GM12878 (cell line): ENCODE results near the gene RPS6KA2. TPM values are rescaled to one million over a fixed set of nuclear protein-coding genes. Genes with fewer than 3 reads are reported as not detected.

Experiments
- ATF7 ChIP-seq: fragments of 450-650 bp; IDR thresholded peaks from 2 replicates; pipeline ENCODE4 v1.6.1; 2016; ENCODE audit warnings: low read depth, mild to moderate bottlenecking
- BHLHE40 ChIP-seq, 2 experiments: fragments of 450-650 bp in 1 of 2; IDR thresholded peaks; 2 replicates each; pipeline ENCODE4 v1.6.1; 2011 to 2017; ENCODE audit warnings: low read depth in 2 of 2, borderline replicate concordance in 1 of 2, improper control_type of control experiment in 1 of 2, low read length in 1 of 2, mild to moderate bottlenecking in 1 of 2
- BMI1 ChIP-seq: fragments of 450-650 bp; IDR thresholded peaks from 2 replicates; pipeline ENCODE4 v1.6.1; 2016; ENCODE audit warnings: mild to moderate bottlenecking, moderate library complexity, borderline replicate concordance
- BRCA1 ChIP-seq: IDR thresholded peaks from 2 replicates; pipeline ENCODE4 v1.6.1; 2011; ENCODE audit warnings: low read depth, low read length, improper control_type of control experiment
- CHD4 ChIP-seq: fragments of 200-600 bp; sonication (generic); IDR thresholded peaks from 2 replicates; pipeline ENCODE4 v1.6.1; 2016; ENCODE audit warnings: mild to moderate bottlenecking
- DPF2 ChIP-seq: fragments of 450-650 bp; IDR thresholded peaks from 2 replicates; pipeline ENCODE4 v1.6.1; 2017; ENCODE audit warnings: mild to moderate bottlenecking
- ESRRA ChIP-seq: IDR thresholded peaks from 2 replicates; pipeline ENCODE4 v1.6.1; 2012; ENCODE audit warnings: mild to moderate bottlenecking, low read length, improper control_type of control experiment
- FOXM1 ChIP-seq: IDR thresholded peaks from 2 replicates; pipeline ENCODE4 v1.6.1; 2012; ENCODE audit warnings: low read depth, mild to moderate bottlenecking, inconsistent platforms, low read length, moderate library complexity
- GATAD2B ChIP-seq: fragments of 450-650 bp; conservative IDR thresholded peaks from 2 replicates; pipeline ENCODE4 v1.6.1; 2017; ENCODE audit warnings: low read depth, mild to moderate bottlenecking, moderate library complexity
- HDAC2 ChIP-seq: fragments of 200-600 bp; sonication (generic); IDR thresholded peaks from 2 replicates; pipeline ENCODE4 v1.6.1; 2017
- HDAC6 ChIP-seq: fragments of 200-600 bp; sonication (generic); IDR thresholded peaks from one replicate; pipeline ENCODE4 v1.8.0; 2017; ENCODE audit warnings: antibody characterized with exemption; ENCODE audit not compliant: unreplicated experiment
- IKZF1 ChIP-seq: fragments of 450-650 bp; conservative IDR thresholded peaks from 2 replicates; pipeline ENCODE4 v1.6.1; 2017; ENCODE audit warnings: antibody characterized with exemption, mild to moderate bottlenecking
- IKZF2 ChIP-seq, 2 experiments: fragments of 450-650 bp; IDR thresholded peaks; 2 replicates each; pipeline ENCODE4 v1.6.1; 2017; ENCODE audit warnings: mild to moderate bottlenecking in 2 of 2, moderate library complexity in 2 of 2
- KDM1A ChIP-seq: fragments of 200-600 bp; sonication (generic); IDR thresholded peaks from 2 replicates; pipeline ENCODE4 v1.6.1; 2016; ENCODE audit warnings: borderline replicate concordance
- MXI1 ChIP-seq: fragments of 150-350 bp; IDR thresholded peaks from 2 replicates; pipeline ENCODE4 v1.6.1; 2011; ENCODE audit warnings: low read depth, mild to moderate bottlenecking, inconsistent platforms, low read length, improper control_type of control experiment
- MYB ChIP-seq: fragments of 150-350 bp; IDR thresholded peaks from 2 replicates; pipeline ENCODE4 v1.6.1; 2014; ENCODE audit warnings: mild to moderate bottlenecking, low read depth, low read length, borderline replicate concordance
- NBN ChIP-seq: fragments of 450-650 bp; IDR thresholded peaks from 2 replicates; pipeline ENCODE4 v1.6.1; 2016
- NR2C1 ChIP-seq: fragments of 450-650 bp; IDR thresholded peaks from 2 replicates; pipeline ENCODE4 v1.6.1; 2017; ENCODE audit warnings: antibody characterized with exemption, mild to moderate bottlenecking, moderate library complexity
- RAD51 ChIP-seq: fragments of 450-650 bp; IDR thresholded peaks from 2 replicates; pipeline ENCODE4 v1.6.1; 2016; ENCODE audit warnings: moderate library complexity, mild to moderate bottlenecking, inconsistent platforms
- RFX5 ChIP-seq: IDR thresholded peaks from 2 replicates; pipeline ENCODE4 v1.6.1; 2011; ENCODE audit warnings: low read depth, low read length, improper control_type of control experiment
- SIX5 ChIP-seq: IDR thresholded peaks from 2 replicates; pipeline ENCODE4 v1.6.1; 2011; ENCODE audit warnings: mild to moderate bottlenecking, low read depth, low read length, moderate library complexity; ENCODE audit not compliant: severe bottlenecking
- SMC3 ChIP-seq: IDR thresholded peaks from 2 replicates; pipeline ENCODE4 v1.6.1; 2011; ENCODE audit warnings: low read length, improper control_type of control experiment, borderline replicate concordance
- SP1 ChIP-seq: IDR thresholded peaks from one replicate; pipeline ENCODE4 v1.6.1; 2011; ENCODE audit warnings: low read depth, low read length
- SREBF1 ChIP-seq: IDR thresholded peaks from 2 replicates; pipeline ENCODE4 v1.6.1; 2012; ENCODE audit warnings: mild to moderate bottlenecking, low read length
- SREBF2 ChIP-seq: IDR thresholded peaks from 2 replicates; pipeline ENCODE4 v1.6.1; 2012; ENCODE audit warnings: mild to moderate bottlenecking, low read length
- TARDBP ChIP-seq: IDR thresholded peaks from 2 replicates; pipeline ENCODE4 v1.6.1; 2016; ENCODE audit warnings: borderline replicate concordance
- WRNIP1 ChIP-seq: IDR thresholded peaks from 2 replicates; pipeline ENCODE4 v1.6.1; 2011; ENCODE audit warnings: low read depth, low read length, improper control_type of control experiment, borderline replicate concordance
- ZNF622 ChIP-seq: fragments of 450-650 bp; IDR thresholded peaks from 2 replicates; pipeline ENCODE4 v1.6.1; 2017; ENCODE audit warnings: mild to moderate bottlenecking, inconsistent platforms
- polyA plus RNA-seq, 11 experiments: library from polyadenylated mRNA; depleted of rRNA in 4 of 11; unstranded in 6 of 11; stranded (reverse) in 5 of 11; fragments of >200 nt; fragmentation: Nextera tagmentation in 4 of 11; fragmentation: Illumina TruSeq in 1 of 11; extraction: Ambion mirVana in 4 of 11; extraction: Trizol in 1 of 11; gene quantifications; 1 replicate in 1 of 11; 2 replicates in 10 of 11; pipeline versions ENCODE4 v1.2.1 to v1.2.3, GENCODE V29; 2011 to 2016; ENCODE audit warnings: inconsistent platforms in 2 of 11, missing spikeins in 2 of 11, low read depth in 1 of 11
- total RNA-seq, 4 experiments: library from RNA; depleted of rRNA in 3 of 4; stranded (reverse); fragments of >200 nt in 3 of 4; fragmentation: Illumina TruSeq in 1 of 4; extraction: Trizol in 1 of 4; gene quantifications; 2 replicates each; pipeline versions ENCODE4 v1.2.1 to v1.2.3, GENCODE V29; 2013 to 2021
- TF ChIP-seq, protein P1 (sequence below): IDR thresholded peaks from 2 replicates; pipeline ENCODE4 v1.6.1; 2011; ENCODE audit warnings: low read depth, mild to moderate bottlenecking, low read length, moderate library complexity, borderline replicate concordance; ENCODE audit errors: extremely low read depth
- TF ChIP-seq, protein P2 (sequence below): IDR thresholded peaks from 2 replicates; pipeline ENCODE4 v1.6.1; 2012; ENCODE audit warnings: improper control_type of control experiment, low read depth, low read length; ENCODE audit not compliant: insufficient replicate concordance

The RPS6KA2 gene
- total and polyA plus RNA-seq, 10 of the 15 experiments (the other 5 are each of a cell fraction or from before 2014, with no cell fraction given) = 0.02 to 1.0 (median 0.22) TPM; not detected in 1

DNA sequence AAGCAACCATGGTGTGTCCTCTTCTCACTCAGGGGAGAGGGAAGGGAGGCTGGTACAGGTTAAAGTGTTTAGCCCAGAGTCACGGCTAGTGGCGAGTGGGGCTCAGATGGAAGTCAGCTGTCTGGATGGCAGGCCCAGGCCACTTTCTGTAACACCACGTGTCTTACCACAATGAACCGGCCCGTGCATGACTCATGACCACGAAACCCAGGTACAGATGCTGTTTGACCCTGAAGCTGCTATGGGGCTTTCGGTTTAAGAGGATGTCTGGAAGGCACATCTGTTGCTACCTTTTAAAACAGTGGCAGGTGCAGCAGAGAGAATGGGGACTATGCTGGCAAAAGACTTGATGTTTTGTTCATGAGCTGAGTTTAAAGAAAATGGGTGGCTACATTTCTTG, 207.8 kb downstream of the RPS6KA2 start (continued):
- TF ChIP-seq CHD4 (no peak), ESRRA (no peak), FOXM1 (no peak), IKZF2 (IDR thresholded peaks at IDR 0.05) (0 out of 4 replicates have a peak, but pooled peaks of 1 of the 2 experiments have one; percentile 12), ATF7 (no peak), DPF2 (peak; percentile 56; the same call in 1 of the 2 replicates), NBN (no peak), SREBF1 (no peak), RAD51 (peak; percentile 45), ZNF622 (no peak), SIX5 (no peak), RFX5 (no peak), NR2C1 (no peak), SREBF2 (no peak), IKZF1 (0 out of 2 replicates have a peak, but pooled peaks have one; percentile 29), GATAD2B (no peak), HDAC6 (no peak), WRNIP1 (no peak), BHLHE40 (IDR thresholded peaks at IDR 0.05; ENCODE audit: borderline replicate concordance in 1 of 2, low read depth in 2 of 2, low read length in 1 of 2) (peak; percentile 95 to 97), BRCA1 (no peak), KDM1A (no peak), SP1 (no peak), BMI1 (no peak), MYB (no peak), HDAC2 (no peak), TARDBP (no peak), SMC3 (no peak), MXI1 (no peak)
- TF ChIP-seq, protein P1, sequence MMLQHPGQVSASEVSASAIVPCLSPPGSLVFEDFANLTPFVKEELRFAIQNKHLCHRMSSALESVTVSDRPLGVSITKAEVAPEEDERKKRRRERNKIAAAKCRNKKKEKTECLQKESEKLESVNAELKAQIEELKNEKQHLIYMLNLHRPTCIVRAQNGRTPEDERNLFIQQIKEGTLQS = no peak
- TF ChIP-seq, protein P2, sequence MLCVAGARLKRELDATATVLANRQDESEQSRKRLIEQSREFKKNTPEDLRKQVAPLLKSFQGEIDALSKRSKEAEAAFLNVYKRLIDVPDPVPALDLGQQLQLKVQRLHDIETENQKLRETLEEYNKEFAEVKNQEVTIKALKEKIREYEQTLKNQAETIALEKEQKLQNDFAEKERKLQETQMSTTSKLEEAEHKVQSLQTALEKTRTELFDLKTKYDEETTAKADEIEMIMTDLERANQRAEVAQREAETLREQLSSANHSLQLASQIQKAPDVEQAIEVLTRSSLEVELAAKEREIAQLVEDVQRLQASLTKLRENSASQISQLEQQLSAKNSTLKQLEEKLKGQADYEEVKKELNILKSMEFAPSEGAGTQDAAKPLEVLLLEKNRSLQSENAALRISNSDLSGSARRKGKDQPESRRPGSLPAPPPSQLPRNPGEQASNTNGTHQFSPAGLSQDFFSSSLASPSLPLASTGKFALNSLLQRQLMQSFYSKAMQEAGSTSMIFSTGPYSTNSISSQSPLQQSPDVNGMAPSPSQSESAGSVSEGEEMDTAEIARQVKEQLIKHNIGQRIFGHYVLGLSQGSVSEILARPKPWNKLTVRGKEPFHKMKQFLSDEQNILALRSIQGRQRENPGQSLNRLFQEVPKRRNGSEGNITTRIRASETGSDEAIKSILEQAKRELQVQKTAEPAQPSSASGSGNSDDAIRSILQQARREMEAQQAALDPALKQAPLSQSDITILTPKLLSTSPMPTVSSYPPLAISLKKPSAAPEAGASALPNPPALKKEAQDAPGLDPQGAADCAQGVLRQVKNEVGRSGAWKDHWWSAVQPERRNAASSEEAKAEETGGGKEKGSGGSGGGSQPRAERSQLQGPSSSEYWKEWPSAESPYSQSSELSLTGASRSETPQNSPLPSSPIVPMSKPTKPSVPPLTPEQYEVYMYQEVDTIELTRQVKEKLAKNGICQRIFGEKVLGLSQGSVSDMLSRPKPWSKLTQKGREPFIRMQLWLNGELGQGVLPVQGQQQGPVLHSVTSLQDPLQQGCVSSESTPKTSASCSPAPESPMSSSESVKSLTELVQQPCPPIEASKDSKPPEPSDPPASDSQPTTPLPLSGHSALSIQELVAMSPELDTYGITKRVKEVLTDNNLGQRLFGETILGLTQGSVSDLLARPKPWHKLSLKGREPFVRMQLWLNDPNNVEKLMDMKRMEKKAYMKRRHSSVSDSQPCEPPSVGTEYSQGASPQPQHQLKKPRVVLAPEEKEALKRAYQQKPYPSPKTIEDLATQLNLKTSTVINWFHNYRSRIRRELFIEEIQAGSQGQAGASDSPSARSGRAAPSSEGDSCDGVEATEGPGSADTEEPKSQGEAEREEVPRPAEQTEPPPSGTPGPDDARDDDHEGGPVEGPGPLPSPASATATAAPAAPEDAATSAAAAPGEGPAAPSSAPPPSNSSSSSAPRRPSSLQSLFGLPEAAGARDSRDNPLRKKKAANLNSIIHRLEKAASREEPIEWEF = no peak
